WTC11 (cell line): ENCODE data around the gene RAMACL. TPM values are rescaled to one million over a fixed set of nuclear protein-coding genes. Genes with fewer than 3 reads are reported as not detected.

ENCODE experiments used
- ATAC-seq: fragments of 200-7000 bp; cut with Tn5 transposase; 2 replicates; pipeline ENCODE4 v1.10.0; 2021; ENCODE audit warnings: mild to moderate bottlenecking, moderate library complexity
- CTCF ChIA-PET: fragments of 300-600 bp; sonication (Branson Sonifier 250); formaldehyde crosslinking; loops from one replicate; lab custom pipeline; 2021; ENCODE audit warnings: antibody characterized with exemption; lab: Charles Lee
- POLR2A ChIA-PET: fragments of 350-600 bp; sonication (Branson Sonifier 250); formaldehyde crosslinking; loops from one replicate; lab custom pipeline; 2021; ENCODE audit warnings: antibody characterized with exemption; lab: Charles Lee
- DNase-seq: peaks from one replicate; pipeline ENCODE4 v3.0.0; 2021; ENCODE audit warnings: low spot score
- H3K27ac Mint-ChIP-seq: 2 replicates; pipeline ENCODE4 v1.8.0; 2021; ENCODE audit warnings: mixed read lengths
- H3K27me3 Mint-ChIP-seq: 2 replicates; pipeline ENCODE4 v1.8.0; 2021; ENCODE audit warnings: low read depth, mild to moderate bottlenecking, moderate library complexity, mixed read lengths
- H3K36me3 Mint-ChIP-seq: 2 replicates; pipeline ENCODE4 v1.8.0; 2021; ENCODE audit warnings: mixed read lengths
- H3K4me1 Mint-ChIP-seq: 2 replicates; pipeline ENCODE4 v1.8.0; 2022; ENCODE audit warnings: mixed read lengths
- H3K4me3 Mint-ChIP-seq: 2 replicates; pipeline ENCODE4 v1.8.0; 2021; ENCODE audit warnings: mild to moderate bottlenecking, moderate library complexity, mixed read lengths
- H3K9me3 Mint-ChIP-seq: 2 replicates; pipeline ENCODE4 v1.8.0; 2021; ENCODE audit warnings: mixed read lengths
- CREB1 ChIP-seq: sonication (generic); formaldehyde crosslinking; IDR thresholded peaks from 2 replicates; pipeline ENCODE4 v1.8.0; 2023; ENCODE audit warnings: mild to moderate bottlenecking, missing genetic modification reagents
- CREM ChIP-seq: sonication (generic); formaldehyde crosslinking; IDR thresholded peaks from 2 replicates; pipeline ENCODE4 v1.8.1; 2022; ENCODE audit warnings: mild to moderate bottlenecking, missing genetic modification reagents, moderate library complexity
- ELF4 ChIP-seq: sonication (generic); formaldehyde crosslinking; IDR thresholded peaks from 2 replicates; pipeline ENCODE4 v1.8.1; 2022; ENCODE audit warnings: low read depth, mild to moderate bottlenecking, moderate library complexity, missing genetic modification reagents
- ESRRA ChIP-seq: sonication (generic); formaldehyde crosslinking; IDR thresholded peaks from 2 replicates; pipeline ENCODE4 v1.8.1; 2022; ENCODE audit warnings: mild to moderate bottlenecking, missing genetic modification reagents, borderline replicate concordance
- GRHL2 ChIP-seq: fragments of 250-450 bp; sonication (Bioruptor Pico); IDR thresholded peaks from 2 replicates; pipeline ENCODE4 v1.8.0; 2022; ENCODE audit warnings: mild to moderate bottlenecking, moderate library complexity; ENCODE audit not compliant: insufficient replicate concordance, severe bottlenecking
- NFATC4 ChIP-seq: fragments of 250-450 bp; sonication (Bioruptor Pico); IDR thresholded peaks from 2 replicates; pipeline ENCODE4 v1.9.0; 2021; ENCODE audit warnings: mild to moderate bottlenecking
- RORB ChIP-seq: fragments of 250-450 bp; sonication (Bioruptor Pico); IDR thresholded peaks from 2 replicates; pipeline ENCODE4 v1.9.0; 2021; ENCODE audit warnings: mild to moderate bottlenecking
- SOX15 ChIP-seq: fragments of 250-450 bp; sonication (Bioruptor Pico); IDR thresholded peaks from 2 replicates; pipeline ENCODE4 v1.9.0; 2021; ENCODE audit warnings: mild to moderate bottlenecking
- TEAD4 ChIP-seq: sonication (generic); formaldehyde crosslinking; IDR thresholded peaks from 2 replicates; pipeline ENCODE4 v1.8.0; 2022; ENCODE audit warnings: mild to moderate bottlenecking, missing genetic modification reagents
- TP53 ChIP-seq: sonication (generic); formaldehyde crosslinking; IDR thresholded peaks from 2 replicates; pipeline ENCODE4 v1.8.1; 2023; ENCODE audit warnings: mild to moderate bottlenecking, missing genetic modification reagents
- ZNF232 ChIP-seq: sonication (generic); formaldehyde crosslinking; IDR thresholded peaks from 2 replicates; pipeline ENCODE4 v1.8.0; 2022; ENCODE audit warnings: mild to moderate bottlenecking, missing genetic modification reagents
- ZNF671 ChIP-seq: fragments of 250-450 bp; sonication (Bioruptor Pico); IDR thresholded peaks from 2 replicates; pipeline ENCODE4 v1.8.0; 2021; ENCODE audit warnings: mild to moderate bottlenecking
- total RNA-seq: library from RNA; stranded (reverse); gene quantifications from 3 replicates; pipeline ENCODE4 v1.2.3, GENCODE V29; 2021
- TF ChIP-seq, protein P1 (sequence below): sonication (generic); formaldehyde crosslinking; IDR thresholded peaks from 2 replicates; pipeline ENCODE4 v1.8.0; 2022; ENCODE audit warnings: mild to moderate bottlenecking, missing genetic modification reagents
- TF ChIP-seq, protein P2 (sequence below): sonication (generic); formaldehyde crosslinking; IDR thresholded peaks from 2 replicates; pipeline ENCODE4 v1.8.0; 2022; ENCODE audit warnings: mild to moderate bottlenecking, missing genetic modification reagents
- TF ChIP-seq, protein P3 (sequence below): sonication (generic); formaldehyde crosslinking; IDR thresholded peaks from 2 replicates; pipeline ENCODE4 v1.8.1; 2023; ENCODE audit warnings: mild to moderate bottlenecking, missing genetic modification reagents, moderate library complexity
- TF ChIP-seq, protein P4 (sequence below): sonication (generic); formaldehyde crosslinking; IDR thresholded peaks from 2 replicates; pipeline ENCODE4 v1.8.1; 2022; ENCODE audit warnings: low read depth, missing genetic modification reagents, borderline replicate concordance
- TF ChIP-seq, protein P5 (sequence below): fragments of 250-450 bp; sonication (Bioruptor Pico); IDR thresholded peaks from 2 replicates; pipeline ENCODE4 v1.9.0; 2021; ENCODE audit warnings: mild to moderate bottlenecking
- TF ChIP-seq, protein P6 (sequence below): sonication (generic); formaldehyde crosslinking; IDR thresholded peaks from 2 replicates; pipeline ENCODE4 v1.8.1; 2022; ENCODE audit warnings: mild to moderate bottlenecking, missing genetic modification reagents, moderate library complexity, borderline replicate concordance
- TF ChIP-seq, protein P7 (sequence below): fragments of 250-450 bp; sonication (Bioruptor Pico); IDR thresholded peaks from 2 replicates; pipeline ENCODE4 v1.9.0; 2021; ENCODE audit warnings: moderate library complexity, mild to moderate bottlenecking, inconsistent platforms, borderline replicate concordance

The RAMACL gene
- total RNA-seq, 1 experiment from 2014 or later = 0.79 TPM

DNA sequence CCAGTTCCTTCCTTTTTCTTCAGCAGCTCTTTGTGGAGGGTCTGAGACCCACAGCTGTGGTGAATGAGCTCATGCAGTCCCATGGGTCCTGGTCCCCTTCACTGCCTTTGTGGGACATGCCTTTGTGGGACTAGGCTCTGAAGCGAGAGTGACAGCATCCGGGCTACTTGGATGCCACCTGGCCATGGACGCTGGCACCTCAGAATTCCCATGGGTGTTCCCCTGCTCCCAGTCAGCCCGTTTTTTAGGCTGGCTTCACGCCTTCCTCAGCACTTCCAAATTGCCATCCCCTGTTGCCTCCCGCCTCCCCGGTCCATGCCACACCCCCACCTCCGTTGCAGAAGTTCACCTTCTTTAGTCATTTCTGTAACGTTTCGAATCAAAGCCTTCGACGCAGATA lies 45.1 kb downstream of the RAMACL start:
- ChIA-PET POLR2A (interaction anchor here (1.6 kb wide), 1 partner anchor 85 kb away, joined by 5 read pairs; the partner anchor contains the start of gene RPS6KA2), CTCF (interaction anchor here (2.0 kb wide), 1 partner anchor 31 kb away, joined by 7 read pairs; no protein-coding TSS in a partner anchor)
- H3K36me3 Mint-ChIP-seq = peaks cover 2% of the 10 kb centered on the region; the same call in 1 of the 2 replicates
- H3K4me1 Mint-ChIP-seq = peaks cover 50% of the 10 kb centered on the region
- H3K27ac Mint-ChIP-seq = peak overlapping the region; percentile 82; the same call in 1 of the 2 replicates
- DNase-seq (no peak), ATAC-seq (no peak)
- H3K4me3 Mint-ChIP-seq = no peak overlapping the region
- no peak for TF ChIP-seq ZNF232
- no peak for TF ChIP-seq SOX15 (CRISPR knock-in tag)
- H3K9me3 Mint-ChIP-seq = no peaks in the 10 kb centered on the region
- no peaks in the 10 kb centered on the region for H3K27me3 Mint-ChIP-seq

DNA sequence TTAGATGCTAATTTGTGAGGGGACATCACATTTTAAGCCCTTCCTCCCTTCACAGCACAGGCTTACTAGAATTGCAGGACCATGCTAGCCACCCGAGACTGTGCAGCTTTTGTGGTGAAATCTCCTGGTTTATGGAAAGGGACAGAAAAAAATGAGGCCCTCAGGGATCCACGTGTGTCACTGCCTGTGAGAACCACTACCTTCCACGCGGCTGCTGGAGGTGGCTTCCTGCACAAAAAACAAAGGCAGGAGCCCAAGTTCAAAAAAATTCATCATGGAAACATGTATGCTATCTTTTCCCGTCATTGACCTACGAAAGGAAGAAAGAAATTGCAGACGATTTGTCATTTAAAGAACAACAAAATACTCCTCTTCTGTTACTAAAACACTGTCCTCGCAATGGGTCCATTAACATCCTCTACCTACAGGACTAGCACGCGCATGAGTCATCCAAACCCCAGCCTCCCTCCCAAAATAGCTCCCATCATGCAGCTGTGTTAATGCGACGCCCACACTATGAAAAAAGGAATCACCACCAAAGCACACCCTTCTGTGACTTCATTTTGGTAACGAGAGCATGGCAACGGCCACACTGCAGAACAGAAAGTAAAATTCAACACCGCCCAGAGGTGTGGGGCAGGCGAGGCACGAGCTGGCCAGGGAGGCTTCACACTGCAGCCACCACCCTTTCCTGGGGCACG lies 45.7 kb downstream of the RAMACL start:
- 0 out of 2 replicates have a peak overlapping the region, but pooled peaks have one; percentile 5 for H3K4me3 Mint-ChIP-seq
- H3K9me3 Mint-ChIP-seq = no peaks in the 10 kb centered on the region
- ATAC-seq (no peak), DNase-seq (no peak)
- TF ChIP-seq NFATC4 (CRISPR knock-in tag) (no peak), TP53 (CRISPR knock-in tag) (no peak), ZNF671 (no peak), ELF4 (CRISPR knock-in tag) (no peak), CREB1 (CRISPR knock-in tag) (no peak)
- TF ChIP-seq, protein P1, sequence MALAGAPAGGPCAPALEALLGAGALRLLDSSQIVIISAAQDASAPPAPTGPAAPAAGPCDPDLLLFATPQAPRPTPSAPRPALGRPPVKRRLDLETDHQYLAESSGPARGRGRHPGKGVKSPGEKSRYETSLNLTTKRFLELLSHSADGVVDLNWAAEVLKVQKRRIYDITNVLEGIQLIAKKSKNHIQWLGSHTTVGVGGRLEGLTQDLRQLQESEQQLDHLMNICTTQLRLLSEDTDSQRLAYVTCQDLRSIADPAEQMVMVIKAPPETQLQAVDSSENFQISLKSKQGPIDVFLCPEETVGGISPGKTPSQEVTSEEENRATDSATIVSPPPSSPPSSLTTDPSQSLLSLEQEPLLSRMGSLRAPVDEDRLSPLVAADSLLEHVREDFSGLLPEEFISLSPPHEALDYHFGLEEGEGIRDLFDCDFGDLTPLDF (CRISPR knock-in tag) = no peak
- TF ChIP-seq, protein P2, sequence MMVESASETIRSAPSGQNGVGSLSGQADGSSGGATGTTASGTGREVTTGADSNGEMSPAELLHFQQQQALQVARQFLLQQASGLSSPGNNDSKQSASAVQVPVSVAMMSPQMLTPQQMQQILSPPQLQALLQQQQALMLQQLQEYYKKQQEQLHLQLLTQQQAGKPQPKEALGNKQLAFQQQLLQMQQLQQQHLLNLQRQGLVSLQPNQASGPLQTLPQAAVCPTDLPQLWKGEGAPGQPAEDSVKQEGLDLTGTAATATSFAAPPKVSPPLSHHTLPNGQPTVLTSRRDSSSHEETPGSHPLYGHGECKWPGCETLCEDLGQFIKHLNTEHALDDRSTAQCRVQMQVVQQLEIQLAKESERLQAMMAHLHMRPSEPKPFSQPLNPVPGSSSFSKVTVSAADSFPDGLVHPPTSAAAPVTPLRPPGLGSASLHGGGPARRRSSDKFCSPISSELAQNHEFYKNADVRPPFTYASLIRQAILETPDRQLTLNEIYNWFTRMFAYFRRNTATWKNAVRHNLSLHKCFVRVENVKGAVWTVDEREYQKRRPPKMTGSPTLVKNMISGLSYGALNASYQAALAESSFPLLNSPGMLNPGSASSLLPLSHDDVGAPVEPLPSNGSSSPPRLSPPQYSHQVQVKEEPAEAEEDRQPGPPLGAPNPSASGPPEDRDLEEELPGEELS (CRISPR knock-in tag) = no peak
- no peaks in the 10 kb centered on the region for H3K27me3 Mint-ChIP-seq
- peaks cover 2% of the 10 kb centered on the region; the same call in 1 of the 2 replicates for H3K36me3 Mint-ChIP-seq
- CTCF ChIA-PET = interaction anchor here (2.0 kb wide), 1 partner anchor 32 kb away, joined by 7 read pairs; no protein-coding TSS in a partner anchor
- H3K27ac Mint-ChIP-seq = peak overlapping the region; percentile 51
- H3K4me1 Mint-ChIP-seq = peaks cover 50% of the 10 kb centered on the region
- POLR2A ChIA-PET = interaction anchor here (1.6 kb wide), 1 partner anchor 86 kb away, joined by 5 read pairs; the partner anchor contains the start of gene RPS6KA2

DNA sequence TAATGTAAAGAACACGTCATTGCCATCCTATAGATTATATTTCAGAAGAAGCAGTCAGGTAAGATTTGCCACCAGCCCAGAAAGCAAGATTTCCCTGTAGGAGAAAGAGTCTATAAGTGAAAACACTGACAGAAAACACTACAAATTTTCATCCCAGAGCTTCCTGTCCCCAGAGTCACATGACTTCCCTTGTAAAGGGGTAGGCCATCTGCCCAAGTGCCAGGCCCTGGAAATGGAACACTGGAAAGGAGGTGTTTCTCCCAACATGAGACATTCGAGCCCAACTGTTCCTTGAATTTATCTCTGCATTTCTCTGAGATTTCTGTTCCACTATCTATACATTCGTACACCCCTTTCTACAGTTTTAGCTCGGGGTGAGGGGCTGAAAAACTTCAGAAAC lies 46.9 kb downstream of the RAMACL start:
- Mint-ChIP-seq H3K9me3 (no peaks in the 10 kb centered on the region), H3K36me3 (peaks cover 7% of the 10 kb centered on the region), H3K27me3 (no peaks in the 10 kb centered on the region), H3K27ac (peak overlapping the region; percentile 8; the same call in 1 of the 2 replicates), H3K4me1 (peaks cover 50% of the 10 kb centered on the region), H3K4me3 (no peak overlapping the region)
- ATAC-seq (no peak), DNase-seq (no peak)
- ChIA-PET CTCF (no interaction called here), POLR2A (no interaction called here)
- TF ChIP-seq RORB (CRISPR knock-in tag) (no peak), ESRRA (no peak), CREM (CRISPR knock-in tag) (no peak), TEAD4 (no peak), GRHL2 (no peak)
- TF ChIP-seq, protein P3, sequence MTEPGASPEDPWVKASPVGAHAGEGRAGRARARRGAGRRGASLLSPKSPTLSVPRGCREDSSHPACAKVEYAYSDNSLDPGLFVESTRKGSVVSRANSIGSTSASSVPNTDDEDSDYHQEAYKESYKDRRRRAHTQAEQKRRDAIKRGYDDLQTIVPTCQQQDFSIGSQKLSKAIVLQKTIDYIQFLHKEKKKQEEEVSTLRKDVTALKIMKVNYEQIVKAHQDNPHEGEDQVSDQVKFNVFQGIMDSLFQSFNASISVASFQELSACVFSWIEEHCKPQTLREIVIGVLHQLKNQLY (CRISPR knock-in tag) = no peak
- TF ChIP-seq, protein P4, sequence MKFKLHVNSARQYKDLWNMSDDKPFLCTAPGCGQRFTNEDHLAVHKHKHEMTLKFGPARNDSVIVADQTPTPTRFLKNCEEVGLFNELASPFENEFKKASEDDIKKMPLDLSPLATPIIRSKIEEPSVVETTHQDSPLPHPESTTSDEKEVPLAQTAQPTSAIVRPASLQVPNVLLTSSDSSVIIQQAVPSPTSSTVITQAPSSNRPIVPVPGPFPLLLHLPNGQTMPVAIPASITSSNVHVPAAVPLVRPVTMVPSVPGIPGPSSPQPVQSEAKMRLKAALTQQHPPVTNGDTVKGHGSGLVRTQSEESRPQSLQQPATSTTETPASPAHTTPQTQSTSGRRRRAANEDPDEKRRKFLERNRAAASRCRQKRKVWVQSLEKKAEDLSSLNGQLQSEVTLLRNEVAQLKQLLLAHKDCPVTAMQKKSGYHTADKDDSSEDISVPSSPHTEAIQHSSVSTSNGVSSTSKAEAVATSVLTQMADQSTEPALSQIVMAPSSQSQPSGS (CRISPR knock-in tag) = no peak
- TF ChIP-seq, protein P5, sequence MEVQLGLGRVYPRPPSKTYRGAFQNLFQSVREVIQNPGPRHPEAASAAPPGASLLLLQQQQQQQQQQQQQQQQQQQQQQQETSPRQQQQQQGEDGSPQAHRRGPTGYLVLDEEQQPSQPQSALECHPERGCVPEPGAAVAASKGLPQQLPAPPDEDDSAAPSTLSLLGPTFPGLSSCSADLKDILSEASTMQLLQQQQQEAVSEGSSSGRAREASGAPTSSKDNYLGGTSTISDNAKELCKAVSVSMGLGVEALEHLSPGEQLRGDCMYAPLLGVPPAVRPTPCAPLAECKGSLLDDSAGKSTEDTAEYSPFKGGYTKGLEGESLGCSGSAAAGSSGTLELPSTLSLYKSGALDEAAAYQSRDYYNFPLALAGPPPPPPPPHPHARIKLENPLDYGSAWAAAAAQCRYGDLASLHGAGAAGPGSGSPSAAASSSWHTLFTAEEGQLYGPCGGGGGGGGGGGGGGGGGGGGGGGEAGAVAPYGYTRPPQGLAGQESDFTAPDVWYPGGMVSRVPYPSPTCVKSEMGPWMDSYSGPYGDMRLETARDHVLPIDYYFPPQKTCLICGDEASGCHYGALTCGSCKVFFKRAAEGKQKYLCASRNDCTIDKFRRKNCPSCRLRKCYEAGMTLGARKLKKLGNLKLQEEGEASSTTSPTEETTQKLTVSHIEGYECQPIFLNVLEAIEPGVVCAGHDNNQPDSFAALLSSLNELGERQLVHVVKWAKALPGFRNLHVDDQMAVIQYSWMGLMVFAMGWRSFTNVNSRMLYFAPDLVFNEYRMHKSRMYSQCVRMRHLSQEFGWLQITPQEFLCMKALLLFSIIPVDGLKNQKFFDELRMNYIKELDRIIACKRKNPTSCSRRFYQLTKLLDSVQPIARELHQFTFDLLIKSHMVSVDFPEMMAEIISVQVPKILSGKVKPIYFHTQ (CRISPR knock-in tag) = no peak
- TF ChIP-seq, protein P6, sequence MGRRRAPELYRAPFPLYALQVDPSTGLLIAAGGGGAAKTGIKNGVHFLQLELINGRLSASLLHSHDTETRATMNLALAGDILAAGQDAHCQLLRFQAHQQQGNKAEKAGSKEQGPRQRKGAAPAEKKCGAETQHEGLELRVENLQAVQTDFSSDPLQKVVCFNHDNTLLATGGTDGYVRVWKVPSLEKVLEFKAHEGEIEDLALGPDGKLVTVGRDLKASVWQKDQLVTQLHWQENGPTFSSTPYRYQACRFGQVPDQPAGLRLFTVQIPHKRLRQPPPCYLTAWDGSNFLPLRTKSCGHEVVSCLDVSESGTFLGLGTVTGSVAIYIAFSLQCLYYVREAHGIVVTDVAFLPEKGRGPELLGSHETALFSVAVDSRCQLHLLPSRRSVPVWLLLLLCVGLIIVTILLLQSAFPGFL (CRISPR knock-in tag) = no peak
- TF ChIP-seq, protein P7, sequence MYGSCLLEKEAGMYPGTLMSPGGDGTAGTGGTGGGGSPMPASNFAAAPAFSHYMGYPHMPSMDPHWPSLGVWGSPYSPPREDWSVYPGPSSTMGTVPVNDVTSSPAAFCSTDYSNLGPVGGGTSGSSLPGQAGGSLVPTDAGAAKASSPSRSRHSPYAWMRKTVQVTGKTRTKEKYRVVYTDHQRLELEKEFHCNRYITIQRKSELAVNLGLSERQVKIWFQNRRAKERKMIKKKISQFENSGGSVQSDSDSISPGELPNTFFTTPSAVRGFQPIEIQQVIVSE = no peak
